Measurements from ENCODE around the gene TNRC6C.

The TNRC6C gene

GRCh38 chr17:78069695-78070094, 111.2 kb downstream of the TNRC6C start:
- Histone ChIP-seq H3K4me3 (ENCODE audit: low read length in 2 of 2) (no peak overlapping the region), H2AFZ (ENCODE audit: low read length) (no peak overlapping the region), H3K4ac (ENCODE audit: low read length) (no peak overlapping the region), H3K27ac (replicated peaks; ENCODE audit: low read length) (no peak overlapping the region), H3K4me2 (ENCODE audit: insufficient read depth, low read length, poor library complexity, severe bottlenecking) (no peak overlapping the region), H4K8ac (ENCODE audit: low read depth, low read length) (no peak overlapping the region), H2BK15ac (ENCODE audit: low read length) (no peak overlapping the region), H3K27me3 (ENCODE audit: control insufficient read depth in 3 of 3, insufficient read depth in 3 of 3, low read depth in 1 of 3, low read length in 3 of 3) (no peaks in the 10 kb centered on the region), H3K79me1 (ENCODE audit: low read depth, low read length) (no peaks in the 10 kb centered on the region), H2BK5ac (ENCODE audit: low read length) (no peak overlapping the region), H2AK5ac (ENCODE audit: low read depth, low read length) (no peak overlapping the region), H4K91ac (ENCODE audit: low read depth, low read length, poor library complexity) (no peak overlapping the region), H3K9ac (ENCODE audit: low read depth, low read length, poor library complexity) (no peak overlapping the region), H2BK120ac (ENCODE audit: low read depth, low read length) (no peak overlapping the region), H3K4me1 (ENCODE audit: control insufficient read depth in 2 of 2, insufficient read depth in 1 of 2, low read depth in 1 of 2, low read length in 2 of 2) (no peaks in the 10 kb centered on the region), H3K36me3 (replicated peaks in 1 of 2; ENCODE audit: control insufficient read depth in 2 of 2, insufficient read depth in 2 of 2, low read length in 2 of 2) (peaks cover 34 to 98% of the 10 kb centered on the region in 2 donors), H2BK12ac (ENCODE audit: low read length) (no peak overlapping the region), H3K18ac (ENCODE audit: low read length) (no peak overlapping the region), H3K23ac (ENCODE audit: low read depth, low read length, poor library complexity) (no peak overlapping the region), H3K14ac (ENCODE audit: low read length) (no peak overlapping the region), H3K9me3 (replicated peaks in 1 of 2; ENCODE audit: control insufficient read depth in 2 of 2, insufficient read depth in 1 of 2, low read depth in 1 of 2, low read length in 2 of 2) (peaks cover 0 to 3% of the 10 kb centered on the region in 2 donors)
- DNase-seq (ENCODE audit: low spot score), result no peak
- WGBS, 2 donors (ENCODE audit: extremely low coverage in 2 of 2, insufficient read length in 2 of 2, insufficient replicate concordance in 1 of 2), result no CpG with 5 or more reads among the region's 4 CpGs

- Histone ChIP-seq H3K27ac (replicated peaks; ENCODE audit: low read length) (no peak overlapping the region), H3K4ac (ENCODE audit: low read length) (no peak overlapping the region), H3K18ac (ENCODE audit: low read length) (no peak overlapping the region), H3K23ac (ENCODE audit: low read depth, low read length, poor library complexity) (no peak overlapping the region), H3K36me3 (replicated peaks in 1 of 2; ENCODE audit: control insufficient read depth in 2 of 2, insufficient read depth in 2 of 2, low read length in 2 of 2) (peaks cover 40 to 100% of the 10 kb centered on the region in 2 donors), H2BK120ac (ENCODE audit: low read depth, low read length) (no peak overlapping the region), H4K91ac (ENCODE audit: low read depth, low read length, poor library complexity) (no peak overlapping the region), H2AFZ (ENCODE audit: low read length) (no peak overlapping the region), H2AK5ac (ENCODE audit: low read depth, low read length) (no peak overlapping the region), H3K4me1 (ENCODE audit: control insufficient read depth in 2 of 2, insufficient read depth in 1 of 2, low read depth in 1 of 2, low read length in 2 of 2) (no peaks in the 10 kb centered on the region), H3K14ac (ENCODE audit: low read length) (no peak overlapping the region), H3K9me3 (replicated peaks in 1 of 2; ENCODE audit: control insufficient read depth in 2 of 2, insufficient read depth in 1 of 2, low read depth in 1 of 2, low read length in 2 of 2) (peaks cover 0 to 4% of the 10 kb centered on the region in 2 donors), H3K27me3 (ENCODE audit: control insufficient read depth in 3 of 3, insufficient read depth in 3 of 3, low read depth in 1 of 3, low read length in 3 of 3) (no peaks in the 10 kb centered on the region), H4K8ac (ENCODE audit: low read depth, low read length) (no peak overlapping the region), H2BK5ac (ENCODE audit: low read length) (no peak overlapping the region), H2BK12ac (ENCODE audit: low read length) (no peak overlapping the region), H2BK15ac (ENCODE audit: low read length) (no peak overlapping the region), H3K4me3 (ENCODE audit: low read length in 2 of 2) (no peak overlapping the region), H3K4me2 (ENCODE audit: insufficient read depth, low read length, poor library complexity, severe bottlenecking) (no peak overlapping the region), H3K79me1 (ENCODE audit: low read depth, low read length) (no peaks in the 10 kb centered on the region), H3K9ac (ENCODE audit: low read depth, low read length, poor library complexity) (no peak overlapping the region)
- no peak for DNase-seq (ENCODE audit: low spot score)
- no CpG with 5 or more reads among the region's 3 CpGs for WGBS, 2 donors (ENCODE audit: extremely low coverage in 2 of 2, insufficient read length in 2 of 2, insufficient replicate concordance in 1 of 2)
Observed at GRCh38 chr17:78072961-78073360, 114.5 kb downstream of the TNRC6C start.

DNA sequence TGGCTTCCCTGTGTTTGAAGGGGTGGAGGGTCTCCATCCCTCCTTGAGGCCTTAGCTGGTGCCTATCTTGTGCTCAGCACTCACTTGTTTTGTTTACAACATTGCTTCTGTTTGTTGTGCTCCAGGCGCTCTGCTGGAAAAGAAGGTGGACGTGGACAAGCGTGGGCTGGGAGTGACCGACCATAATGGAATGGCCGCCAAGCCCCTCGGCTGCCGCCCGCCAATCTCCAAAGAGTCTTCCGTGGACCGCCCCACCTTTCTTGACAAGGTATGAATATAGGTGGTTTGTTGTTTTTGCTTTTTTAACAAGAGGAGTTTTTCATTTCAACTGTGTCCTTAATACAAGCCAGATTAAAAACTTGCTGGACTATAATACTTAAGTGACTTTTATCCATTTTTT, 116.5 kb downstream of the TNRC6C start:
- Histone ChIP-seq H3K4ac (ENCODE audit: low read length) (no peak overlapping the region), H2AK5ac (ENCODE audit: low read depth, low read length) (no peak overlapping the region), H3K23ac (ENCODE audit: low read depth, low read length, poor library complexity) (peak overlapping the region; percentile 40), H3K9ac (ENCODE audit: low read depth, low read length, poor library complexity) (no peak overlapping the region), H2BK5ac (ENCODE audit: low read length) (no peak overlapping the region), H3K14ac (ENCODE audit: low read length) (no peak overlapping the region), H2AFZ (ENCODE audit: low read length) (no peak overlapping the region), H4K91ac (ENCODE audit: low read depth, low read length, poor library complexity) (no peak overlapping the region), H3K9me3 (replicated peaks in 1 of 2; ENCODE audit: control insufficient read depth in 2 of 2, insufficient read depth in 1 of 2, low read depth in 1 of 2, low read length in 2 of 2) (peaks cover 0 to 5% of the 10 kb centered on the region in 2 donors), H3K4me1 (ENCODE audit: control insufficient read depth in 2 of 2, insufficient read depth in 1 of 2, low read depth in 1 of 2, low read length in 2 of 2) (no peaks in the 10 kb centered on the region), H3K36me3 (replicated peaks in 1 of 2; ENCODE audit: control insufficient read depth in 2 of 2, insufficient read depth in 2 of 2, low read length in 2 of 2) (peaks cover 45 to 100% of the 10 kb centered on the region in 2 donors), H4K8ac (ENCODE audit: low read depth, low read length) (no peak overlapping the region), H2BK120ac (ENCODE audit: low read depth, low read length) (no peak overlapping the region), H2BK12ac (ENCODE audit: low read length) (no peak overlapping the region), H3K79me1 (ENCODE audit: low read depth, low read length) (no peaks in the 10 kb centered on the region), H2BK15ac (ENCODE audit: low read length) (no peak overlapping the region), H3K27me3 (ENCODE audit: control insufficient read depth in 3 of 3, insufficient read depth in 3 of 3, low read depth in 1 of 3, low read length in 3 of 3) (no peaks in the 10 kb centered on the region), H3K18ac (ENCODE audit: low read length) (no peak overlapping the region), H3K27ac (replicated peaks; ENCODE audit: low read length) (no peak overlapping the region), H3K4me2 (ENCODE audit: insufficient read depth, low read length, poor library complexity, severe bottlenecking) (no peak overlapping the region), H3K4me3 (ENCODE audit: low read length in 2 of 2) (no peak overlapping the region)
- WGBS, 2 donors (ENCODE audit: extremely low coverage in 2 of 2, insufficient read length in 2 of 2, insufficient replicate concordance in 1 of 2), result no CpG with 5 or more reads among the region's 10 CpGs
- DNase-seq (ENCODE audit: low spot score), result no peak

DNA sequence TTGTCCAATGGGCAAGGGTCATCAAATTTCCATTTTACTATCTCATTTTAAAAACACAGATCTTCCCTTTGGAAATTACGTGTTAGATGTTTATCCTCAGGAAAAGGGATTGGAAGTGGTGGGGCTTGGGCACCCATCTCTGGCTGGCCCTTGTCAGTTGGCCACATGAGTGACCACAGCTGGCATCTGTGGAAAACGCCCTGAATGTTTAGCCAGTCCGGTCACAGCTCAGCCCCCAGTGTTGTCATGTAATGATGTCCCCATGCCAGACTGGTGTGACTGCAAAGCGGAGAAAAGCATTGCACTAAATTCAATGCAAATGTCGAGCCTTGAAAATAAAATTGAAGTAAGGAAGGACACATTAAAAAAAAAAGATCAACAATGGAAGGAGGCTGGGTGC, 117.0 kb downstream of the TNRC6C start:
- H3K36me3 ChIP-seq (replicated peaks in 1 of 2; ENCODE audit: control insufficient read depth in 2 of 2, insufficient read depth in 2 of 2, low read length in 2 of 2), result peaks cover 45 to 99% of the 10 kb centered on the region in 2 donors
- H2AFZ ChIP-seq (ENCODE audit: low read length), result no peak overlapping the region
- WGBS, 2 donors (ENCODE audit: extremely low coverage in 2 of 2, insufficient read length in 2 of 2, insufficient replicate concordance in 1 of 2), result no CpG with 5 or more reads among the region's 5 CpGs

More for the DNA sequence above, 117.0 kb downstream of the TNRC6C start:
- no peak overlapping the region for H2BK12ac ChIP-seq (ENCODE audit: low read length)
- H3K9ac ChIP-seq (ENCODE audit: low read depth, low read length, poor library complexity), result no peak overlapping the region
- no peaks in the 10 kb centered on the region for H3K27me3 ChIP-seq (ENCODE audit: control insufficient read depth in 3 of 3, insufficient read depth in 3 of 3, low read depth in 1 of 3, low read length in 3 of 3)
- no peak overlapping the region for H3K14ac ChIP-seq (ENCODE audit: low read length)
- H3K9me3 ChIP-seq (replicated peaks in 1 of 2; ENCODE audit: control insufficient read depth in 2 of 2, insufficient read depth in 1 of 2, low read depth in 1 of 2, low read length in 2 of 2), result peaks cover 0 to 5% of the 10 kb centered on the region in 2 donors
- H2BK5ac ChIP-seq (ENCODE audit: low read length), result no peak overlapping the region
- no peaks in the 10 kb centered on the region for H3K4me1 ChIP-seq (ENCODE audit: control insufficient read depth in 2 of 2, insufficient read depth in 1 of 2, low read depth in 1 of 2, low read length in 2 of 2)
- no peak overlapping the region for H4K91ac ChIP-seq (ENCODE audit: low read depth, low read length, poor library complexity)
- no peak overlapping the region for H3K4me3 ChIP-seq (ENCODE audit: low read length in 2 of 2)
- H3K4ac ChIP-seq (ENCODE audit: low read length), result no peak overlapping the region
- H3K4me2 ChIP-seq (ENCODE audit: insufficient read depth, low read length, poor library complexity, severe bottlenecking), result no peak overlapping the region
- no peak overlapping the region for H2BK120ac ChIP-seq (ENCODE audit: low read depth, low read length)
- H3K27ac ChIP-seq (replicated peaks; ENCODE audit: low read length), result no peak overlapping the region
- H2AK5ac ChIP-seq (ENCODE audit: low read depth, low read length), result no peak overlapping the region
- no peak for DNase-seq (ENCODE audit: low spot score)
- H3K23ac ChIP-seq (ENCODE audit: low read depth, low read length, poor library complexity), result no peak overlapping the region
- no peak overlapping the region for H2BK15ac ChIP-seq (ENCODE audit: low read length)
- H3K18ac ChIP-seq (ENCODE audit: low read length), result no peak overlapping the region
- no peak overlapping the region for H4K8ac ChIP-seq (ENCODE audit: low read depth, low read length)
- no peaks in the 10 kb centered on the region for H3K79me1 ChIP-seq (ENCODE audit: low read depth, low read length)

Measured in neuronal stem cell (in vitro differentiated cells).